Measurements from ENCODE around the gene ACOT4.
"Not testable (repeated sequence)": the region's sequence is repeated elsewhere in the genome, so short reads cannot be mapped to it uniquely, and the experiment has no call there.

The ACOT4 gene, protein sequence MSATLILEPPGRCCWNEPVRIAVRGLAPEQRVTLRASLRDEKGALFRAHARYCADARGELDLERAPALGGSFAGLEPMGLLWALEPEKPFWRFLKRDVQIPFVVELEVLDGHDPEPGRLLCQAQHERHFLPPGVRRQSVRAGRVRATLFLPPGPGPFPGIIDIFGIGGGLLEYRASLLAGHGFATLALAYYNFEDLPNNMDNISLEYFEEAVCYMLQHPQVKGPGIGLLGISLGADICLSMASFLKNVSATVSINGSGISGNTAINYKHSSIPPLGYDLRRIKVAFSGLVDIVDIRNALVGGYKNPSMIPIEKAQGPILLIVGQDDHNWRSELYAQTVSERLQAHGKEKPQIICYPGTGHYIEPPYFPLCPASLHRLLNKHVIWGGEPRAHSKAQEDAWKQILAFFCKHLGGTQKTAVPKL

DNA sequence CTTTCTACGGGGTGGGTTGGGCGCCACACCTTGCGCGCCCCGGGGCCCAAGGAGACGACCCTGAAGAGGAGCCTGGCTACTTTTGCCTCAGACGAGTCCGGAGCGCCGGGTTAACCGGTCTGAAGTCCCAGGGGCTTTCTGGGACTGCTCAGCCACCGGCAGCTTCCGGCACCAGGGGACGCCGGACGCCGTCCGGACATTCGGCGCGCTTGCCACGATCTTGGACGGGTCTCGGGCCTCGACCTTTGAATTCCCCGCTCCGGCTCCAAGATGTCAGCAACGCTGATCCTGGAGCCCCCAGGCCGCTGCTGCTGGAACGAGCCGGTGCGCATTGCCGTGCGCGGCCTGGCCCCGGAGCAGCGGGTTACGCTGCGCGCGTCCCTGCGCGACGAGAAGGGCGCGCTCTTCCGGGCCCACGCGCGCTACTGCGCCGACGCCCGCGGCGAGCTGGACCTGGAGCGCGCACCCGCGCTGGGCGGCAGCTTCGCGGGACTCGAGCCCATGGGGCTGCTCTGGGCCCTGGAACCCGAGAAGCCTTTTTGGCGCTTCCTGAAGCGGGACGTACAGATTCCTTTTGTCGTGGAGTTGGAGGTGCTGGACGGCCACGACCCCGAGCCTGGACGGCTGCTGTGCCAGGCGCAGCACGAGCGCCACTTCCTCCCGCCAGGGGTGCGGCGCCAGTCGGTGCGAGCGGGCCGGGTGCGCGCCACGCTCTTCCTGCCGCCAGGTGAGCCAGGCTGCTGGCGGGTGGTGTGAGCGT, at the start of gene ACOT4:
TSS of gene ACOT4 (plus strand) at position 184 of the 760 bp plus-strand sequence. CDS start at position 271, 87 bp downstream.
- peak; percentile 47 for DNase-seq

DNA sequence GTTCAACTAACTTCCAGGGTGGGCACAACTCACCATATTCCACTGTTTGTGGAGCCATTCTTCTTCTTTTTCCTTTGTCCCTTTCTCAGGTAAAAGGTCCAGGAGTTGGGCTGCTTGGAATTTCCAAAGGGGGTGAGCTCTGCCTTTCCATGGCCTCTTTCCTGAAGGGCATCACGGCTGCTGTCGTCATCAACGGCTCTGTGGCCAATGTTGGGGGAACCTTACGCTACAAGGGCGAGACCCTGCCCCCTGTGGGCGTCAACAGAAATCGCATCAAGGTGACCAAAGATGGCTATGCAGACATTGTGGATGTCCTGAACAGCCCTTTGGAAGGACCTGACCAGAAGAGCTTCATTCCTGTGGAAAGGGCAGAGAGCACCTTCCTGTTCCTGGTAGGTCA, 48.7 kb upstream of the ACOT4 start:
- not testable (repeated sequence) for DNase-seq

DNA sequence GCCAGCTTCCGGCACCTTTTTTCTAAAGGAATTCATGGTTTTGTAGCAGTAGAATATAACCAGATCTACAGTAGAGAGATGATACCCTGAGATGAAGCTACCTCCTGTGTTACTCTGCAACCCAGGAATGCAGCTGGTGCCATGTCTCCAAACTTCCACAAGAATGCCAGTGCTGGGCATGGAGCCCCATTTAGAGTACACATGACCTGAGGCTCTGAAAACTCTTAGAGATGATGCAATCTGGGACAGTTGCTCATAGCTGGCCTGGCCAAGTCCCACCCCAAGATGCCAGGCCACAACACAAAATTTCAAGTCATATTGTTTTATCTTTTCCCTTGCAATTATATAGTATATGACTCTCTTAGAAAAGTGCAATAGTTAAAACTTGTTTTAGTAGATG, 46.3 kb upstream of the ACOT4 start:
- DNase-seq, result not testable (repeated sequence)

DNA sequence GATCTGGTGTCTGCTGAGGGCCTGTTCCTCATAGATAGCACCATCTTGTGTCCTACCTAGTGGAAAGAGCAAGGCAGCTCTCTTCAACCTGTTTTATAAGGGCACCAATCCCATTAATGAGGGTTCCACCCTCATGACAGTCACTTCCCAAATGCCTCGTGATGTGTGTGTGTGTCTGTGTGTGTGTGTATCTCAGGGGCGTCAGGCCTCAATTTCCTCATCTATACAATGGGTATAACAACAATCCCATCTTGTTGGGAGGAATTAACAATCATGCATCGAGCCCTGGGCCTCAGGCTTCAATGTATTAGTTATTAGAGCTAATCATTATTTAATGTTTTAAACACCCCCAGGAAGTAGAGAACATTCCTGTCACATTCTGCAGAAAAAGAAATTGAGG, 42.6 kb upstream of the ACOT4 start:
- not testable (repeated sequence) for DNase-seq

DNA sequence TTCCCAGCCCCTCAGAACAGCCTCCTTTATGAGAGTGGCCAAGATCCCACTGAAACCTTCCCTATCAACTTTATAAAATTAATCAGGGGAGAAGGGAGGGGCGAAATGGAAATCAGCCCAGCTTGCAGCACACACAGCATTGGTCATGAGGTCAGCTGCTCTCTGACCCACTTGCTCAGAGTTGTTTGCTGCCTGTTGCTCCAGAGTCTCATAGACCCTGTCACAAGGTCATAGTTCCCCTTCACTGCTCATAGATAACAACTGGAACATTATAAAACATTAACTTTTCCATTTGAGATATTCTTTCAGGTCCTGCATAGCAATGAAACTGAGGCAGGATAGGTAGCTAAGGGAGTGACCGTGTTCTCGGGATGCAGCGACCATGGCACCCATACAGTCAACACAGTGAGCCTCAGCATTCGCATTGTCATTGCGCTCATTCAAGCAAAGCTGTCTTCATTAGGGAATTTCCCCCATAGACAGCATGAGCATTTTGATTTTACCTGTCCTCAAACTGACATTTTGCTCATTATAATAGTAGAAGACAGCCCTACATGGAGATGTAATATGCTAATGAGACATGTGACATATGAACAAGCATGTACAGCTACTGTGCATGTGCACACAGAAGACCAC, 41.7 kb upstream of the ACOT4 start:
- DNase-seq, result not testable (repeated sequence)

DNA sequence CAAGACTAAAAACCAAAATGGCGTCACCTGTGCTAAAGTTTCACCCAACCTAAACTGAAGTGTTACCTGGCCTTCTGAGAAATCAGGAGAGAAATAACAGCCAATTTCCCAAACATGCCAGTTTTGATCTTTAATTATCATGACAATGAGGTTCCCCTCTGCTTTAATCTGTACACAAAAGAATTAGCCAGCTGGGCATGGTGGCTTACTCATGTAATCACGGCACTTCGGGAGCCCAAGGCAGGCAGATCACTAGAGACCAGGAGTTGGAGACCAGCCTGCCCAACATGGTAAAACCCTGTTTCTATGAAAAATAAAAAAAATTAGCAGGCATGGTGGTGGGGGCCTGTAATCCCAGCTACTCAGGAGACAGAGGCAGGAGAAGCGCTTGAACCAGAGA, 37.8 kb upstream of the ACOT4 start:
- DNase-seq, result no peak

DNA sequence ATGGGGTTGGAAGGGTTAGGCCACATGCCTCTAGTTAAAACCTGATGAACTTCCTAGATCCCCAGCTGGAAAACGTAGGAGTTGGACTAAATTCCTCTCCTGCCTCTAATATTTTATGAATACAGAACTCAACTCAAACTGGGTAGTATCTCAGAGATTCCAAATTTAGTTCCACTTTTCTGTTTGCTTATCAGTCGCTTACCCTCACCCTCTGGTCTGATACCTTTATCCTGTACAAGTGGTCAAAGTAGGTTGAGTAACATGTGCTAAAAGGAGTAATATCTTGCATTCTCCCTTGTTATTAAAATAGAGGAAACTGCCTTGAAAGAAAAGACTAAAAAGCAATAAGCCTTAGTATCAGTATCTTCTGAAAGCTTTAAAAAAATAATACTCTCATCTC, 34.5 kb upstream of the ACOT4 start:
- not testable (repeated sequence) for DNase-seq

DNA sequence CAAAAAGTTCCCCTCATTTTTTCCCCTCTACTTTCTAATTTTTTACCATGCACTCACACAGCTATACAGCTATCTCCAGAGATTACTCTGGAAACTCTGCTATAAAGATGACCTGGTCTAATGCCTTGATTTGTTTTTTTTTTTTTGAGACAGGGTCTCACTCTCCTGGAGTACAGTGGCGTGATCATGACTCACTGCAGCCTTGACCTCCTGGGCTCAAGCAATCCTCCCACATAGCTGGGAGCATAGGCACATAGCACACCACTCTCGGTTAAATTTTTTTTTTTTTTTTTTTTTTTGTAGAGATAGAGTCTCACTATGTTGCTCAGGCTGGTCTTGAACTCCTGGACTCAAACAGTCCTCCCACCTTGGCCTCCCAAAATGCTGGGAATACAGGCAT, 33.4 kb upstream of the ACOT4 start:
- not testable (repeated sequence) for DNase-seq

DNA sequence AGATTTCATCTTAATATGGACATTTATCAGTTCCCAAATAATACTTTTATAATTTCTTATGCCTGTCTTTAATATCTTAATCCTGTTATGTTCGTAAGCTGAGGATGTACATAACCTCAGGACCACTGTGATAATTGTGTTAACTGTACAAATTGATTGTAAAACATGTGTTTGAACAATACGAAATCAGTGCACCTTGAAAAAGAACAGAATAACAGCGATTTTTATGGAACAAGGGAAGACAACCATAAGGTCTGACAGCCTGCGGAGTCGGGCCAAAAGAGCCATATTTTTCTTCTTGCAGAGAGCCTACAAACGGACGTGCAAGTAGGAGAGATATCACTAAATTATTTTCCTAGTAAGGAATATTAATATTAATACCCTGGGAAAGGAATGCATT, 29.4 kb upstream of the ACOT4 start:
- not testable (repeated sequence) for DNase-seq

DNA sequence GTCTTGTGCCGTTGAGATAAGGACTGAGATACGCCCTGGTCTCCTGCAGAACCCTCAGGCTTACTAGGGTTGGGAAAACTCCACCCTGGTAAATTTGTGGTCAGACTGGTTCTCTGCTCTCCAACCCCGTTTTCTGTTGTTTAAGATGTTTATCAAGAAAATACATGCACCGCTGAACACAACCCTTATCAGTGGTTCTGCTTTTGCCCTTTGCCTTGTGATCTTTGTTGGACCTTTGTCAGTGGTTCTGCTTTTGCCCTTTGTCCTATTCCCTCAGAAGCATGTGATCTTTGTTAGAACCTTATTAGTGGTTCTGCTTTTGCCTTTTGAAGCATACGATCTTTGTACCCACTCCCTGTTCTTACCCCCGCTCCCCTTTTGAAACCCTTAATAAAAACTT, 29.0 kb upstream of the ACOT4 start:
- DNase-seq, result not testable (repeated sequence)

DNA sequence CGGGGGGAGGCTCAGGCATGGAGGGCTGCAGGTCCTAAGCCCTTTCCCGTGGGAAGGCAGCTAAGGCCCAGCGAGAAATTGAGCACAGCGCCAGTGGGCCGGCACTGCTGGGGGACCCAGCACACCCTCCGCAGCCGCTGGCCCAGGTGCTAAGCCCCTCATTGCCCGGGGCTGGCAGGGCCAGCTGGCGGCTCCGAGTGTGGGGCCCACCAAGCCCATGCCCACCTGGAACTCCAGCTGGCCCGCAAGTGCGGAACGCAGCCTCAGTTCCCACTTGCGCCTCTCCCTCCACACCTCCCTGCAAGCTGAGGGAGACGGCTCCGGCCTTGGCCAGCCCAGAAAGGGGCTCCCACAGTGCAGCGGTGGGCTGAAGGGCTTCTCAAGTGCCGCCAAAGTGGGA, 25.2 kb upstream of the ACOT4 start:
- DNase-seq, result not testable (repeated sequence)

DNA sequence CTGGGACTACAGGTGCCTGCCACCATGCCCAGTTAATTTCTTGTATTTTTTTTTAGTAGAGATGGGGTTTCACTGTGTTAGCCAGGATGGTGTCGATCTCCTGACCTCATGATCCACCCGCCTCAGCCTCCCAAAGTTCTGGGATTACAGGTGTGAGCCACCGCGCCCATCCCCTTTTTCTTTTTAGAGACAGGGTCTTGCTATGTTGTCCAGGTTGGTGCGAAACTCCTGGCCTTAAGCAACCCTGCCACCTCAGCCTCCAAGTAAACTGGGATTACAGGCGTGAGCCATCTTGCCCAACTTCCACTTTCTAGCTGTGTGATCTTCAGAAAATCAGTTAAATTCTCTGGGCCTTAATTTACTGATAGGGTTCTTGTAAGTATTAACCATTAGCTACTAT, 24.7 kb upstream of the ACOT4 start:
- not testable (repeated sequence) for DNase-seq

DNA sequence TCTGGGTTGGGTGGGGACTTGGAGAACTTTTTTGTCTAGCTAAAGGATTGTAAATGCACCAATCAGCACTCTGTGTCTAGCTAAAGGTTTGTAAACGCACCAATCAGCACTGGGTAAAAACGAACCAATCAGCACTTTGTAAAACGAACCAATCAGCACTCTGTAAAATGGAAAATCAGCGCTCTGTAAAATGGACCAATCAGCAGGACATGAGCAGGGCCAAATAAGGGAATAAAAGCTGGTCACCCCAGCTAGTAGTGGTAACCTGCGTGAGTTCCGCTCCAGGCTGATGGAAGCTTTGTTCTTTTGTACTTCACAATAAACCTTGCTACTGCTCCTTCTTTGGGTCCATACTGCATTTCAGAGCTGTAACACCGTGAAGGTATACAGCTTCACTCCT, 24.3 kb upstream of the ACOT4 start:
- DNase-seq, result no peak

DNA sequence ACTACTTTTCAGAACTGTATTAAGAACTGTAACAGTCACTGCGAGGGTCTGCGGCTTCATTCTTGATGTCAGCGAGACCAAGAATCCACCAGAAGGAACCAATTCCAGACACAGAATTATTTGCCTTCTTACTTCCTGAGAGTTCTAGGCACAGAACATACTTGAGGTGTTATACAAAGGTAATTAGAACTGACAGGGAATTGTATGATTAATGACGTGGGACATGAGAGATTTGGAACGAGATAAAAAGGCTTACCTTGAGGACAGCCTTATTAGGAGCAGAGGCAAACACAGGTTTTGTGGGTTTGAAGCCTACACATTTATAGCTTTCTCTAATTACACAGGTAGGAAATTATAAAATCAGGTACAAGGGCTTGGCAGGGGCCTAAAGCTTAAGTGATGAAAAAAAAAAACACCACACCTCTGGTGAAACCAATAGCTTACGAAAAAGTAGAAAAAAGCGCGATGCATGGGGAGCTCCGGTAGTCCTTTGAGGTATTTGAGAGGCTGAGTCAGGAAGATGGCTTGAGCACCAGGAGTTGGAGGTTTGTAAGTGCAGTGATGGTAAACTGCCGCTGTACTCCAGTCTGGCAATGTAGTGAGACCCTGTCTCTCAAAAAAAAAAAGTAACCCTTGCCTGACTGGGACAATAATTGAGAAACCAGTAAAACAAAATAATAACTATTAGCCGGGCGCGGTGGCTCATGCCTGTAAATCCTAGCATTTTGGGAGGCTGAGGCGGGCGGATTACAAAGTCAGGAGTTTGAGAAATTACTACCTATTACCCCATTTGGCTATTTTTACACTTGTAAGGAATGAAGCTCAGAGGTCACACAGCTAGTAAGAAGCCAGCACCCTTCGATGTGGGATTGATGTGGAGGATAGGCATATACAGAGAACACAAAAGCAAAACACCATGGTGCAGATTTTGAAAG, 23.5 kb upstream of the ACOT4 start:
- peak; percentile 49 for DNase-seq

DNA sequence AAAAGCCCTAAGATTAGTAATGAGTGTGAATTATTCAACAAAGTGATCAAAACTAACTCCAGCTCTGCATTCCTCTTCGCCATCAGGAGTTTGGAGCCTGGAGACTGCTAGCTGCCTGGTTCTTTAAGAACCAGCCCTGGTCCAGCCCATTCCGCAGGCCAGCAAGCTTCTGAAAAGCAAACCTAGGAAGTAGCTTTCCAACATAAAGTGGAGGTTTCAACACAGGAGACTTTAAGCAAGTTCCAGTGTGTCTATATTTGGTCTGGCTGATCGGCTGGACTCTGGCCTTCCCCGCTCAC, 22.8 kb upstream of the ACOT4 start:
- not testable (repeated sequence) for DNase-seq

DNA sequence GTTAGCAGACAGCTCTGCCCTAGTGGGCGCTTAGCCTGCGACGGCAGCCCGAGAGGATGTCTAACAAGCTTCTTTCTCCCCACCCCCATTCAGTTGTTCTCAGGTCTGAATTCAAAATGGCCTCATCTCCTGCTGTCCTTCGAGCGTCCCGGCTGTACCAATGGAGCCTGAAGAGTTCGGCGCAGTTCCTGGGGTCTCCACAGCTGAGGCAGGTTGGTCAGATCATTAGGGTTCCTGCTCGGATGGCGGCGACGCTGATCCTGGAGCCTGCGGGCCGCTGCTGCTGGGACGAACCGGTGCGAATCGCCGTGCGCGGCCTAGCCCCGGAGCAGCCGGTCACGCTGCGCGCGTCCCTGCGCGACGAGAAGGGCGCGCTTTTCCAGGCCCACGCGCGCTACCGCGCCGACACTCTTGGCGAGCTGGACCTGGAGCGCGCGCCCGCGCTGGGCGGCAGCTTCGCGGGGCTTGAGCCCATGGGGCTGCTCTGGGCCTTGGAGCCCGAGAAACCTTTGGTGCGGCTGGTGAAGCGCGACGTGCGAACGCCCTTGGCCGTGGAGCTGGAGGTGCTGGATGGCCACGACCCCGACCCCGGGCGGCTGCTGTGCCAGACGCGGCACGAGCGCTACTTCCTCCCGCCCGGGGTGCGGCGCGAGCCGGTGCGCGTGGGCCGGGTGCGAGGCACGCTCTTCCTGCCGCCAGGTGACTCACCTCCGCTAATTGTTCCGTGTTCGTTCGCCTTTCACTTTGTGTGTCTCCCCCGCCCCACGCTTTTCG, 22.3 kb upstream of the ACOT4 start, which contains the start of gene ACOT2:
TSS of gene ACOT2 (plus strand) at position 29 of the 774 bp plus-strand sequence. CDS start at position 57, 28 bp downstream.
- DNase-seq, result peak; percentile 83

DNA sequence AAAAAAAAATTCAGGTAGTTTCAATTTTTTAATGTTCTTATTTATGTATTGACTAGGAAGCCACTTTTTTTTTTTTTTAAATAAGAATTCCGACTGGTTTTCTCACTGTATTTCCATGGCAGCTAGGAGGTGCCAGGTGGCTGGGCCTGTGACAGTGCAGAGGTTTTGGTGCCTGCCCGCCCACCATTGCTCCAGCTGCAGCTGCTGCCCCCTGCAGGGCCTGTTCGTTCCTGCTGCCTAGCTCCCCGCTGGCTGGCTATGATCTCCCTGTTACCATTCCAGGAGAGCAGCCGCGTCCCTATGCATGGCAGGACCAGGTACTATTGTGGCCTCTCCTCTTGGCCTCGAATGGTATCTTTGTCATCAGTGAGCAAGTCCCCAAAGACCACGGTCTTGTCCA, 20.8 kb upstream of the ACOT4 start:
- DNase-seq, result peak; percentile 68

DNA sequence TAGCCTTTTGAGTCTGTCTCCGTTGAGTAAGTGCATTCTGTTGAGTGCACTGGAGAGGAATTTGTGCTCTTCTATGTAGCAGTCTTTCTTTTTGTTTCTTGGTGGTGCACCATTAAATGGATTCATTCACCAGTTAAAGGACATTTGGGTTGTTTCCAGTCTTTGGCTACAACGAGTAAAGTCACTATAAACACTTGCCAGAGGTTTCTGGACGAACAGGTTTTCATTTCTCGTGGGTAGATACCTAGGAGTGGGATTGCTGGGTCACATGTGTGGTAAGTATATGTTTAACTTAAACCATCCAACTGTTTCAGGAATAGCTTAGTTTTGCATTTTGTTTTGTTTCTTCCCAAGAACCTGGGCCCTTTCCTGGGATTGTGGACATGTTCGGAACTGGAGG, 18.6 kb upstream of the ACOT4 start:
- not testable (repeated sequence) for DNase-seq

DNA sequence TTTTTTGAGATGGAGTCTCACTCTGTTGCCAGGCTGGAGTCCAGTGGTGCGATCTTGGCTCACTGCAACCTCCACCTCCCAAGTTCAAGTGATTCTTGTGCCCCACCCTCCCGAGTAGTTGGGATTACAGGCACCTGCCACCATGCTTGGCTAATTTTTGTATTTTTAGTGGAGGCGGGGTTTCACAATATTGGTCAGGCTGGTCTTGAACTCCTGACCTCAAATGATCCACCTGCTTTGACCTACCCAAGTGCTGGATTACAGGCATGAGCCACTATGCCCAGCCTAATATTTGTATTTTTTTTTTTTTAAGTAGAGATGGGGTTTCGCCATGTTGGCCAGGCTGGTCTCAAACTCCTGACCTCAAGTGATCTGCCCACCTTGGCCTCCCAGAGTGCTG, 17.9 kb upstream of the ACOT4 start:
- DNase-seq, result not testable (repeated sequence)

DNA sequence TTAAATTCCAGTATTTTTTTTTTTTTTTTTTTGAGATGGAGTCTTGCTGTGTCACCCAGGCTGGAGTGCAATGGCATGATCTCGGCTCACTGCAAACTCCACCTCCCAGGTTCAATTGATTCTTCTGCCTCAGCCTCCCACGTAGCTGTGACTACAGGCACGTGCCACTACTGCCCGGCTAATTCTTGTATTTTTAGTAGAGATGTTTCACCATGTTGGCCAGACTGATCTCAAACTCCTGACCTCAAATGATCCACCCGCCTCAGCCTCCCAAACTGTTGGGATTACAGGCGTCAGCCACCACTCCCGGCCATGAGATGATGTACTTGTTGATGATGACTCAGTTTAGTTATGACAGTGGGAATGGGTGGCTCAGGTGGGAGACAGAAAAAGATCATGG, 17.4 kb upstream of the ACOT4 start:
- DNase-seq, result not testable (repeated sequence)

DNA sequence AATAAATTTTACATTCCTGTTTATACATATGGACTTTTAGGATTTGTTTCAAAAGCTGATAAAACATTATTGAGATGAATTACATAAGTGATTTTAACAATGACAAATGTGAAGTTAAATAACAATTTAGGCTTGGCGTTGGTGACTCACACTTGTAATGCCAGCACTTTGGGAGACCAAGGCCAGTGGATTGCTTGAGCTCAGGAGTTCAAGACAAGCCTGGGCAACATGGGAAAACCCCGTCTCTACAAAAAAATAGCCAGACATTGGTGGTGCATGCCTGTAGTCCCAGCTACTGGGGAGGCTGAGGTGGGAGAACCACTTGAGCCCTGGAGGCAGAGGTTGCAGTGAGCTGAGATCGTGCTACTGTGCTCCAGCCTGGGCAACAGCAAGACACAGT, 15.3 kb upstream of the ACOT4 start:
- no peak for DNase-seq

DNA sequence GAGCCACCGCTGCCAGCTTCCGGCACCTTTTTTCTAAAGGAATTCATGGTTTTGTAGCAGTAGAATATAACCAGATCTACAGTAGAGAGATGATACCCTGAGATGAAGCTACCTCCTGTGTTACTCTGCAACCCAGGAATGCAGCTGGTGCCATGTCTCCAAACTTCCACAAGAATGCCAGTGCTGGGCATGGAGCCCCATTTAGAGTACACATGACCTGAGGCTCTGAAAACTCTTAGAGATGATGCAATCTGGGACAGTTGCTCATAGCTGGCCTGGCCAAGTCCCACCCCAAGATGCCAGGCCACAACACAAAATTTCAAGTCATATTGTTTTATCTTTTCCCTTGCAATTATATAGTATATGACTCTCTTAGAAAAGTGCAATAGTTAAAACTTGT, 14.5 kb upstream of the ACOT4 start:
- not testable (repeated sequence) for DNase-seq
